Measurements from ENCODE around the gene RPA3. TPM values are rescaled to one million over a fixed set of nuclear protein-coding genes. Genes with fewer than 3 reads are reported as not detected.

RPA3 gene
- 10 to 100 TPM; 23.2 to 38.4 (median 28.7) TPM for total RNA-seq
- long read RNA-seq, donor 1, partial matches to known transcripts, result 12 of 14 reads
- long read RNA-seq, donor 1, other reads (novel, unspliced or antisense), result 2 of 14 reads
- long read RNA-seq, donor 2, partial matches to known transcripts, result 38 of 40 reads
- long read RNA-seq, donor 2, other reads (novel, unspliced or antisense), result 1 of 40 reads

- Histone ChIP-seq H3K36me3 (ENCODE audit: low read depth) (no peaks in the 10 kb centered on the region), H3K9me3 (no peaks in the 10 kb centered on the region), H3K4me3 (no peak within 1 kb of the TSS), H3K4me1 (ENCODE audit: low read depth) (peaks cover 5% of the 10 kb centered on the region)
- TF ChIP-seq, protein P1, sequence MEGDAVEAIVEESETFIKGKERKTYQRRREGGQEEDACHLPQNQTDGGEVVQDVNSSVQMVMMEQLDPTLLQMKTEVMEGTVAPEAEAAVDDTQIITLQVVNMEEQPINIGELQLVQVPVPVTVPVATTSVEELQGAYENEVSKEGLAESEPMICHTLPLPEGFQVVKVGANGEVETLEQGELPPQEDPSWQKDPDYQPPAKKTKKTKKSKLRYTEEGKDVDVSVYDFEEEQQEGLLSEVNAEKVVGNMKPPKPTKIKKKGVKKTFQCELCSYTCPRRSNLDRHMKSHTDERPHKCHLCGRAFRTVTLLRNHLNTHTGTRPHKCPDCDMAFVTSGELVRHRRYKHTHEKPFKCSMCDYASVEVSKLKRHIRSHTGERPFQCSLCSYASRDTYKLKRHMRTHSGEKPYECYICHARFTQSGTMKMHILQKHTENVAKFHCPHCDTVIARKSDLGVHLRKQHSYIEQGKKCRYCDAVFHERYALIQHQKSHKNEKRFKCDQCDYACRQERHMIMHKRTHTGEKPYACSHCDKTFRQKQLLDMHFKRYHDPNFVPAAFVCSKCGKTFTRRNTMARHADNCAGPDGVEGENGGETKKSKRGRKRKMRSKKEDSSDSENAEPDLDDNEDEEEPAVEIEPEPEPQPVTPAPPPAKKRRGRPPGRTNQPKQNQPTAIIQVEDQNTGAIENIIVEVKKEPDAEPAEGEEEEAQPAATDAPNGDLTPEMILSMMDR (IDR thresholded peaks at IDR 0.05), result no peak
- ATAC-seq (no peak), DNase-seq (no peak)
- intact Hi-C loops (cut with DNase I, micrococcal nuclease), result no loop called here
Measured at GRCh38 chr7:7718492-7718891, at the start of gene RPA3. RPA3 (minus strand) TSS chr7:7718607; CDS start chr7:7640418, 78,189 bp downstream.

GRCh38 chr7:7766671-7767070, 48.3 kb upstream of the RPA3 start:
- intact Hi-C loops (cut with DNase I, micrococcal nuclease), result loop anchor here in 1 of 2 donors (10.0 kb wide), 1 partner anchor 82 kb away; no protein-coding TSS in a partner anchor
- H3K9me3 ChIP-seq, result no peaks in the 10 kb centered on the region
- DNase-seq, result no peak
- H3K4me3 ChIP-seq, result no peak overlapping the region
- TF ChIP-seq, protein P1 (IDR thresholded peaks at IDR 0.05), result no peak
- no peak for ATAC-seq
- no peaks in the 10 kb centered on the region for H3K36me3 ChIP-seq (ENCODE audit: low read depth)
- no peaks in the 10 kb centered on the region for H3K4me1 ChIP-seq (ENCODE audit: low read depth)

GRCh38 chr7:7765422-7765821, 47.0 kb upstream of the RPA3 start:
- Histone ChIP-seq H3K36me3 (ENCODE audit: low read depth) (no peaks in the 10 kb centered on the region), H3K4me3 (no peak overlapping the region), H3K4me1 (ENCODE audit: low read depth) (no peaks in the 10 kb centered on the region), H3K9me3 (no peaks in the 10 kb centered on the region)
- DNase-seq, result no peak
- intact Hi-C loops (cut with DNase I, micrococcal nuclease), result loop anchor here in 1 of 2 donors (10.0 kb wide), 1 partner anchor 81 kb away; no protein-coding TSS in a partner anchor
- ATAC-seq, result no peak
- TF ChIP-seq, protein P1 (IDR thresholded peaks at IDR 0.05), result no peak

DNA sequence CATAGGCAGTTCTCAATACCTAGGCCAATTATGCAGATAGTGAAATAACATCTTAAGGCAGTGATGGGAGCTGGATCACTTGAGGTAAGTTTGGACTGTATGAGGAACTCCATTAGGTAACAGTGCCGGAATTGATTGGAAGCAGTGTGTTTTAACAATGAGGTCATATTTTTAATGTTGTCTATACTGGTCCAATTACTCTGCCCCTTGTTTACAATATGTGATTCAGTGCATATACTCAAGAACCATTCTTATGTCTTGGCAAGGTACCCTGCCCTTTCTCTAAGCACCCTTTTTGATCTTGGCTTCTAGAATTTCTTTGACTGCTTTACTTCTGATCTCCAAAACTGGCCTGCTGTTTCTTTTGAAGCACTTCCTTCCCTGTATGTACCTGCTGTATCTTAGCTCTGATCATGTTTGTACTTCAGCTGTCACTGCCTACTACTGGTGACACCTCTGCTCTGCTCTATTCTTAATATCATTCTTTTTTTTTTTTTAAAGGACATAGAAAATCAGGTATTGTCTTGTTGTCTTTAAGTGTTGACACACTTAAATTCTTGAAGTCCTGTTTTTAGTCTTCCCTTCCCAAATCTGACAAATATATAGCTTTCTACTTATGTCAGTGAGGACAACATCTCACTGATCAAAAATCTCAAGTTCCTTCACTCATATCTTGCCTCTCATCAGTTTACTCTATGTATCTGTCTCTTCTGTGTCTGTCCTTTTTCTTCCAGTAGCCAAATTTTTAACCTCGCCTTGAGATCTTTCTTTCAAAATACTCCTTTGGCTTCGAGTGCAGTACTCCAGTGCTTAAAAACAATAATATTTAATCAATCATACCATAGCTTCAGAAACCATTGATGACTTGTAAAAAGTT, 46.4 kb upstream of the RPA3 start:
- no peak for DNase-seq
- Histone ChIP-seq H3K9me3 (no peaks in the 10 kb centered on the region), H3K4me1 (ENCODE audit: low read depth) (no peaks in the 10 kb centered on the region), H3K36me3 (ENCODE audit: low read depth) (no peaks in the 10 kb centered on the region), H3K4me3 (no peak overlapping the region)
- intact Hi-C loops (cut with DNase I, micrococcal nuclease), result loop anchor here (5.0 to 10.0 kb wide), 2 partner anchors 80 to 82 kb away; no protein-coding TSS in a partner anchor
- ATAC-seq, result peak; percentile 36
- TF ChIP-seq, protein P1 (IDR thresholded peaks at IDR 0.05), result no peak

DNA sequence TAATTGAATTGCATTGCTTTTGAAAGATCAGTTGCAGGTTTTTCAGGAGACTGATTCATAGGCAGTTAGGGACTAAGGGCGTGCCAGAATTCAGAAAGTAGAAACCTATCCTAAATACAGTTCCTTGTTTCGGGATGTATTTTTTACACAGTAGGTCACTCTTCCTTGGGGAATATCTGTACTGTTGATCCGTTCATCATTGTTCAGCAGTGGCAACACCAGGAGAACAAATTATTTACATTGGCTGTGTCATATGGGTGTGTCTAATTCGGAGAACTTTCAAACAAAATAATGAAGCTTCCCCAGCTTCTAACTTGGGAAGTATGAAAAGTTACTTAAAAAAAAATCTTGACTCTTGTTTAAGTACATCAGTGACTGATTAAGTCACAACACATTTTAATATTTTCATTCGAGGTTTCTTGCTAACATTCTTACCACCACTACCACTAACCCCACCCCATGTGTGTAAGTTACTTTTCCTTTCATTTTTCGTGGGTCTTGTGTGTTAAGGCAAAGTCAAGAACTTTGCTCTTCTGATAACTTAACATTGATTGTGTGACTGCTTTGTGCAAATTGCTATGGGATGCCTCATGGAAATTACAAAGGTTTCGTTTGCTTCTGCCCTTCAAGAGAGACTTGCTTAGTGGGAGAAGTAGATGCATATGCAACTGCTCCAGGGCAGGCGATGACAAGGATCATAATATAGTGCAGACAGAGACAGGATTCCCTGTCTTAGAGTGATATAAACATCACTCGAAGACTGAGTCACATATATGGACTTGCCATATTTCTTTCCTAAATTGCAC, 43.8 kb upstream of the RPA3 start:
- Histone ChIP-seq H3K4me3 (no peak overlapping the region), H3K36me3 (ENCODE audit: low read depth) (no peaks in the 10 kb centered on the region), H3K4me1 (ENCODE audit: low read depth) (no peaks in the 10 kb centered on the region), H3K9me3 (no peaks in the 10 kb centered on the region)
- peak in 1 of 3 donors; percentile 9 for DNase-seq
- TF ChIP-seq, protein P1 (IDR thresholded peaks at IDR 0.05), result no peak
- ATAC-seq, result peak; percentile 86
- intact Hi-C loops (cut with DNase I, micrococcal nuclease), result loop anchor here (5.0 to 10.0 kb wide), 2 partner anchors 77 to 80 kb away; no protein-coding TSS in a partner anchor

All from mucosa of descending colon (tissue), 3 donors.